Neural progenitor cell (in vitro differentiated cells): ENCODE measurements around the gene TSHB.

Source experiments
- CTCF ChIP-seq: fragments of 200-600 bp; sonication (generic); IDR thresholded peaks from 2 replicates; pipeline ENCODE4 v1.5.1; 2017; ENCODE audit warnings: antibody characterized with exemption, mild to moderate bottlenecking
- EZH2 ChIP-seq: fragments of 200-600 bp; sonication (generic); IDR thresholded peaks from 2 replicates; pipeline ENCODE4 v1.6.1; 2017; ENCODE audit warnings: antibody characterized with exemption, mild to moderate bottlenecking, moderate library complexity

- TF ChIP-seq EZH2: no peak
- no peak for TF ChIP-seq CTCF
Measured at GRCh38 chr1:115073298-115074087, 43.9 kb downstream of the TSHB start.
